EH (cell line): ENCODE results near the gene NOXRED1.
"Not testable (repeated sequence)": the region's sequence is repeated elsewhere in the genome, so short reads cannot be mapped to it uniquely, and the experiment has no call there.

Source experiments
- DNase-seq: peaks from one replicate; pipeline ENCODE4 v3.0.0-alpha.2; 2015; ENCODE audit warnings: low read depth

Gene NOXRED1, protein sequence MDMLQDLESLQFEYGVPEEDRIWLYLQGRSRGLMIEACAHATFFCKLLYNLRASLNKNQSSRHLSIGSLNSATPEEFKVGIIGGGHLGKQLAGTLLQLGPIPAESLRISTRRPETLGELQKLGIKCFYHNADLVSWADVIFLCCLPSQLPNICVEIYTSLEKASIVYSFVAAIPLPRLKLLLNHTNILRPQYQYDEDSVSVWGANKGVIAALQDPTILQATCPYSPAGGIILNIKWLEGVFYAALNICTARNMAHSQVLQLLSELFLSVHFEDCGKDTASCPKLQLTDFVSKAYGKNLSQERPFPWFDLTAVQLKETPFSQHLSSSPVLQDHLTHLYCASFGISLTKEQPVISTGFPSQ

DNA sequence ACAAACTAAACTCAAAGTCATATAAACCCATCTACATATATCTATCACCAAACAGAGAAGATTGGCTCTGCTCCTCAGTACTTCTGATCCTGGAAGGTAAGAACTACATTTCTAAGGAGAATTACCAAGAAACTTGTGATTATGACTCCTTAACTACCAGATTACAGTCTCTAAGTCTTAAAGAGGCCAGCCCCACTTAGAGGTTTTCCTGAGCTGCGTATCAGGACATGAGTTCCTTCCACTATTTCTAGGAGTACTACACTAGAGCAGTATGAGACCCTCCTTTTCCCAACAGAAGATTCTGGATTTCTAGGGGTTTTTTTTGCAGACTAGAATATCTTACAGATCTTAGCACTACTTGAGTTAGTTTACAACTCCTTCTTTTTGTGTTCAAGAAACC is at the start of gene NOXRED1:
Gene NOXRED1 (minus strand): TSS at position 101 of the 400 bp plus-strand sequence. CDS start 634 bp downstream, outside the sequence.
- no peak for DNase-seq

- DNase-seq, result no peak
These were observed 47.0 kb upstream of the NOXRED1 start for GRCh38 chr14:77470224-77470870.

DNA sequence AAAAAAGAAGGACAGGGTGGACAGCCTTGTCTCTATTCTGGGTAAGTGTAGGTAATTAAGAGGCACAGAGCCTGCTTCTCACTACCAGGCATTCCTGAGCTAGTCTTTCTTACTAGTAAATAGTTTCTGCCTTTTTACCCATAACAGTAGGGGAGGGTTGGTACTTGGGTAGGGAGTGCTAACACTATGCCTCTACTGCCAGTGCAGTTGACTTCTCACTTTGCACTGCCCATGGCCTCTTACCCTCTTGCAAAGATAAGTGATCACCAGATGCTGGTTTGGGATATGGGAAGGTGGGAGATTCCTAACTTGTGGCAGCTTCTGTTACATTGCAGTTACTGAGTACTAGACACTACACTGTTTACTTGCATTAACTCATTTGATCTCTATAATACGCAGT is 46.2 kb upstream of the NOXRED1 start:
- no peak for DNase-seq

DNA sequence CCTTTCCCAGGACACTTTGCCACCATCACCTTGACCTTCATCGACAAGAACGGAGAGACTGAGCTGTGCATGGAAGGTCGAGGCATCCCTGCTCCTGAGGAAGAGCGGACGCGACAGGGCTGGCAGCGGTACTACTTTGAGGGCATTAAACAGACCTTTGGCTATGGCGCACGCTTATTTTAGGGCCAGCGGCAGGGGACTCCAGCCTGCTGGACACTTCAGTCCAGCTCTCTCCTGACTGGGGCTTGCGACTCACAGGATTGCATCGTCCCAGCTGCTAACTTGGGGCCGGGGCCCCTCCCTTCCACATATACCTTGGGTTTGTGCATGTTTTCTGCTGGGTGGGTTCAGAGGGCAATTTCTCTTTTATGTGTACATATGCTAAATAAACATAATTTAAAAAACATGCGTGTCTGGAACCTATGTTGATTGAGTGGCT is 45.8 kb upstream of the NOXRED1 start:
- DNase-seq, result no peak

DNA sequence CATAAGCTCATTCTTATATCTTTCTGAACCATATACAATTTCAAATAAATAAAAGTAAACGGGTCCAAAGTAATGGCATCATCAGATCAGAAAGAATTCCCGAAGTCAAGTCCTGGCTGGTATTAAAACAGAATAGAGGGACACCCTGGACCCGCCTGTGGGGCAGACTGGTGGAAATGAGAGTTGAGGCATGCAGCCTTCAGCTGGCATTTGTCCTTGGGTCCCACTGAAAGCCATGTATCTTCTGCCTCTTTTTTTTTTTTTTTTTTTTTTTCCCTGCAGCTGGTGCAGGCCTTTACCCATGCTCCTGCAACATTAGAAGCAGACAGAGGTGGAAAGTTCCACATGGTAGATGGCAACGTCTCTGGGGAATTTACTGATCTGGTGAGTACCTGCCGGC is 44.5 kb upstream of the NOXRED1 start:
- DNase-seq, result no peak

GRCh38 chr14:77459072-77459723 is 35.9 kb upstream of the NOXRED1 start:
- DNase-seq, result peak; percentile 70

- peak; percentile 54 for DNase-seq
These were observed 35.1 kb upstream of the NOXRED1 start for GRCh38 chr14:77458249-77458950.

DNA sequence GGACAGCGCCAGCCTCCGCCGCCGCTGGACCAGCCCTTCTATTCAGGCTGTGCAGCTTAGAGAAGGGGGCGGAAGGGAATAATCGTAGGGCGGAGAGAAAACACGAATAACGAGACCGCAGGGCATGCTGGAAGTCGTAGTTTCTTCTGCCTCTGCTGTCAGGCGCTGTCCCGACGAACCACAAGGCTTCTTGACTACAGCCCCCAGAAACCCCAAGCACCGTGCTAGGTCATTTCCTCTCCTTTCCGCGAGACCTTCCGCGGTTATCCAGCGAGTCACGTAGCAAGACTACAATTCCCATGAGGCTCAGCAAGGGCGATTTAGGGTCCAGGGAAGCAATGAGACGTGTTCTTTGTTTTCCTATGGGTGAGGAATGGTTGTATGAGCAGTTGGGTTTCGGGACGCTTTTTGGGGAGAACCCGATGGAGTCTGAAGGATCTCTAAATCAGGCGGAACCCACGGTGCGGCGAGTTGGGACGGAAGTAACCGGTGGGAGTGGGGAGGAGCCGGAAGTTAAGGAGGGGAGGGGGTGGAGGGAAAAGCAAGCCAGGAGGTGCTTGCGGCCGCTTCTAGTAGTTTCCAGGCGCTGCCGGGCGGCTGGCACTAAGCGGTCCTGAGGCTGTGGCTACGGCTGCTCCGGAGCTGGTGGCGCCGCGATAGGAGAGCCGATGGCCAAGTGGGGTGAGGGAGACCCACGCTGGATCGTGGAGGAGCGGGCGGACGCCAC is 34.4 kb upstream of the NOXRED1 start, which contains the start of the genes AHSA1 and VIPAS39:
Gene AHSA1 (plus strand): TSS at position 572 of the 727 bp plus-strand sequence. CDS start 97 bp downstream, at position 669.
Gene VIPAS39 (minus strand): TSS at position 80 of the 727 bp plus-strand sequence. CDS start 3,499 bp downstream, outside the sequence.
- DNase-seq, result peak; percentile 100

- no peak for DNase-seq
These were observed 33.8 kb upstream of the NOXRED1 start for GRCh38 chr14:77457115-77457521.

GRCh38 chr14:77455966-77456640 is 32.8 kb upstream of the NOXRED1 start:
- no peak for DNase-seq

GRCh38 chr14:77442196-77442595 is 18.9 kb upstream of the NOXRED1 start:
- DNase-seq, result no peak

- no peak for DNase-seq
These were observed 16.5 kb upstream of the NOXRED1 start for GRCh38 chr14:77439861-77440260.

GRCh38 chr14:77438596-77438995 is 15.3 kb upstream of the NOXRED1 start:
- no peak for DNase-seq

- peak; percentile 56 for DNase-seq
These were observed 12.7 kb upstream of the NOXRED1 start for GRCh38 chr14:77436042-77436441.

- DNase-seq, result no peak
These were observed 3.1 kb upstream of the NOXRED1 start for GRCh38 chr14:77426396-77426795.

- no peak for DNase-seq
These were observed 1.5 kb upstream of the NOXRED1 start for GRCh38 chr14:77424862-77425261.

- peak; percentile 57 for DNase-seq
These were observed 2.1 kb downstream of the NOXRED1 start for GRCh38 chr14:77421201-77421600.

GRCh38 chr14:77416836-77417235 is 6.5 kb downstream of the NOXRED1 start:
- no peak for DNase-seq

DNA sequence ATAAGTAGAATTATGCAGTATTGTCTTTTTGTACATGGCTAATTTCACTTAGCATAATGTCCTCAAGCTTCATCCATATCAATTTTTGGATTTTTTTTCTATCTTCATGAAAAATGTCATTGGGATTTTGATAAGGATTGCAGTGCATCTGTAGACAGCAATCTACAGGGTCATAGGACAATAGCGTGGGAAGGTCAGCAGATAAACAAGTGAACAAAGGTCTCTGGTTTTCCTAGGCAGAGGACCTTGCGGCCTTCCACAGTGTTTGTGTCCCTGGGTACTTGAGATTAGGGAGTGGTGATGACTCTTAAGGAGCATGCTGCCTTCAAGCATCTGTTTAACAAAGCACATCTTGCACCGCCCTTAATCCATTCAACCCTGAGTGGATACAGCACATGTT is 7.2 kb downstream of the NOXRED1 start:
- not testable (repeated sequence) for DNase-seq

- DNase-seq, result not testable (repeated sequence)
These were observed 7.8 kb downstream of the NOXRED1 start for GRCh38 chr14:77415403-77416030.
